ENCODE results near the gene PLEKHA3.
A peak's percentile ranks its signal among the peaks of the same experiment; 100 is the strongest.

GRCh38 chr2:178496049-178496448 lies 15.8 kb downstream of the PLEKHA3 start:
- TF ChIP-seq CTCF (IDR thresholded peaks at IDR 0.05; ENCODE audit: low read length) (peak; percentile 5; the same call in 1 of the 2 replicates), EZH2 (IDR thresholded peaks at IDR 0.05; ENCODE audit: borderline replicate concordance, low read length) (no peak)

Measured in OCI-LY1 (cell line).